Measurements from ENCODE around the gene FNTB. TPM values are rescaled to one million over a fixed set of nuclear protein-coding genes. Genes with fewer than 3 reads are reported as not detected.

FNTB gene
- polyA plus RNA-seq, 3 donors from 2014 or later = 1.0 to 5.2 (median 1.6) TPM

- Mint-ChIP-seq H3K27ac (no peak overlapping the region), H3K4me1 (peaks cover 9 to 12% of the 10 kb centered on the region in 2 donors), H3K27me3 (ENCODE audit: low read depth in 3 of 3) (peaks cover 4 to 14% (median 4%) of the 10 kb centered on the region in 3 donors), H3K9me3 (no peaks in the 10 kb centered on the region), H3K36me3 (no peaks in the 10 kb centered on the region), H3K4me3 (no peak overlapping the region)
- no peak for DNase-seq
Measured at GRCh38 chr14:64973826-64974225, 12.9 kb upstream of the FNTB start.

GRCh38 chr14:64974563-64974962 lies 12.1 kb upstream of the FNTB start:
- Mint-ChIP-seq H3K27ac (no peak overlapping the region), H3K4me3 (peak overlapping the region in 1 of 5 donors; percentile 45), H3K4me1 (peaks cover 9 to 12% of the 10 kb centered on the region in 2 donors), H3K36me3 (no peaks in the 10 kb centered on the region), H3K9me3 (no peaks in the 10 kb centered on the region), H3K27me3 (ENCODE audit: low read depth in 3 of 3) (peaks cover 4 to 17% (median 4%) of the 10 kb centered on the region in 3 donors)
- DNase-seq = no peak

DNA sequence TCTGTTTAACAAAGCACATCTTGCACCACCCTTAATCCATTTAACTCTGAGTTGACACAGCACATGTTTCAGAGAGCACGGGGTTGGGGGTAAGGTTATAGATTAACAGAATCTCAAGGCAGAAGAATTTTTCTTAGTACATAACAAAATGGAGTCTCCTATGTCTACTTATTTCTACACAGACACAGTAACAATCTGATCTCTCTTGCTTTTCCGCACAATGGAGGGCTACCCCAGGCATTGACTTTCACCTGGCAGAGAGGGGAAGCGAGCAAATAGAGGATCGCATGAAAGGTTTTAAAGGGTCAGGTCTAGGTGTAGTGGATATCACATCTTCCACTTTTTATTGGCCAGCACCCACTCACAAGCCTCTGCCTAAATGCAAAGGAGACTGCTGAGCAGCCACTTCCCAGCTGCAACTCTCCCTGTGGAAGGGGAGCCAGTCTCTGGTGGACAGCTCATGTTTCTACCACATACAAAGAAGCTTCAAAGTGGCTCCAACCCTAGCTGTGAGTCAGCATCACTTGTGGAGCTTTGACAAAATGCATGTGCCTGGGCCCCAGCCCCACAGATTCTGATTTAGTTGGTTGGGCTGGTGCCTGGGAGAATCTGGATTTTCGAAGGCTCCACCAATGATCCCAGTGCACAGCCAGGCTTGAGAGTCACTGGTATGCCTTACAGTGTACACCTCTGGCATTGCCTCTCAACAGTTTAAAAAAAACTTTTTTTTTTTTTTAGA lies 7.2 kb upstream of the FNTB start:
- no peak overlapping the region for H3K27ac Mint-ChIP-seq
- no peak overlapping the region for H3K4me3 Mint-ChIP-seq
- peaks cover 7 to 17% of the 10 kb centered on the region in 2 donors for H3K4me1 Mint-ChIP-seq
- H3K36me3 Mint-ChIP-seq = no peaks in the 10 kb centered on the region
- H3K9me3 Mint-ChIP-seq = no peaks in the 10 kb centered on the region
- no peak for DNase-seq
- H3K27me3 Mint-ChIP-seq (ENCODE audit: low read depth in 3 of 3) = peaks cover 2 to 7% (median 5%) of the 10 kb centered on the region in 3 donors

DNA sequence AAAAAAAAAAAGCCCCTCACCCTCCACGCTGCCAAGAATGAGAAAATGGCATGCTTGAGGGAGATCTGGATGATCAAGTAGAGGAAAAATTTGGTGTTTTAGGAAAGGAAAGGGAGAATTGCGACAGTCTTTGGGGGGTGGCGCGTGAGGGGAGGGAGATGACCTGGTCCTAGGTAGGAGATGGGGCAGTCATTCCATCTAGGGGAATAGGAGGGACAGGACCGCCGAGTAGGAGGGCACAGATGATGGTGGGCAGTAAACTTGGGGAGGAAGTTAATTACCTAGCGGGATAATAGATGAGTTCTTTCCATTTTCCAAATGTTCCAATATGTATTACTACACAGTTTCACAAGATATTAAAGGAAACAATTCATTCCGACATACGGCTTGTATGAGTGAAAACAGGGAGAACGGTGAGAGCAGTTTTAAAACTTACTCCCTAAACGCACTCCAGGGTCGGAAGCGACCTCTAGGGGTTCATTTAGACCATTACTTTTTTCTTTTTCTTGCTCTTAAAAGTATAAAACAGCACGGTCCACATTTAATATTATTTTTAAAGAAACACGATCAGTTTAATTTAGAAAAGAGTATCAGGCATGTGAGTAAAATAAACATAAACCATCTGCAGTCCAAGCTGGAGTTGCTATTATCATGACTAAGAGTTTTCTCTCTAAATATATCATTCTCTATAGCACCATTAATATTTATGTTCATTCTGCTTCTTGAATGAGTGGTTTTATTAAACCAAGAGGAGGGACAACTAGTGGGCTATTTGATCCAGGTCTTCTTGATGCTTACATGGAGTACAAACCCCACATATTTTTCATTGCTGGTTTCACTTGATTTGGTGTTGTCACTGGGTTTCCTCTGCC lies 3.0 kb upstream of the FNTB start:
- Mint-ChIP-seq H3K4me1 (peaks cover 25 to 41% of the 10 kb centered on the region in 2 donors), H3K27ac (peak overlapping the region in 2 of 6 donors; percentile 32 to 63), H3K36me3 (no peaks in the 10 kb centered on the region), H3K27me3 (ENCODE audit: low read depth in 3 of 3) (peaks cover 2 to 8% (median 7%) of the 10 kb centered on the region in 3 donors), H3K9me3 (no peaks in the 10 kb centered on the region), H3K4me3 (peak overlapping the region; percentile 7 to 73 (median 46))
- DNase-seq = peak; percentile 47 to 58 (median 50)

DNA sequence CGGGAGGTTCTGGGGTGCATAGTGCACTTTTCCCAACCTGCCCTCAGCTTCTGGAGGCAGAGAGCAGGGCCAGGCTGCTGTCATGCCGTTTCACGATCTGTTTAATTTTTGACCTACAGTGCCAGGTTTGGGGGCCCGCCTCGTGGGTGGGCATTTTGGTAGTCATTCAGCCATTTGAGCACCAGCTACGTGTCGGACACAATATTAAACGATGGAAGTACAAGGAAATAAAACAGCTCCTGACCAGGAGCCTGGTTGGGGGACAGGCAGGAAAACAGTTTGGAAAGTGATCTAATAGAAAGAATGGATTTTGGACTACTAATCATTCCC lies 708 bp downstream of the FNTB start:
- H3K27ac Mint-ChIP-seq = peak overlapping the region; percentile 85 to 97 (median 96)
- peaks cover 45 to 57% of the 10 kb centered on the region in 2 donors for H3K4me1 Mint-ChIP-seq
- no peaks in the 10 kb centered on the region for H3K36me3 Mint-ChIP-seq
- DNase-seq = no peak
- H3K9me3 Mint-ChIP-seq = no peaks in the 10 kb centered on the region
- H3K27me3 Mint-ChIP-seq (ENCODE audit: low read depth in 3 of 3) = peaks cover 2 to 8% (median 4%) of the 10 kb centered on the region in 3 donors
- peak overlapping the region; percentile 92 to 100 (median 97) for H3K4me3 Mint-ChIP-seq

GRCh38 chr14:64990296-64990695 lies 3.6 kb downstream of the FNTB start:
- peak overlapping the region; percentile 4 to 80 (median 66) for H3K27ac Mint-ChIP-seq
- DNase-seq = peak in 1 of 3 donors; percentile 7
- peaks cover 2 to 4% (median 3%) of the 10 kb centered on the region in 3 donors for H3K27me3 Mint-ChIP-seq (ENCODE audit: low read depth in 3 of 3)
- H3K4me3 Mint-ChIP-seq = peak overlapping the region in 3 of 5 donors; percentile 33 to 53 (median 47)
- no peaks in the 10 kb centered on the region for H3K36me3 Mint-ChIP-seq
- peaks cover 39 to 46% of the 10 kb centered on the region in 2 donors for H3K4me1 Mint-ChIP-seq
- H3K9me3 Mint-ChIP-seq = no peaks in the 10 kb centered on the region

DNA sequence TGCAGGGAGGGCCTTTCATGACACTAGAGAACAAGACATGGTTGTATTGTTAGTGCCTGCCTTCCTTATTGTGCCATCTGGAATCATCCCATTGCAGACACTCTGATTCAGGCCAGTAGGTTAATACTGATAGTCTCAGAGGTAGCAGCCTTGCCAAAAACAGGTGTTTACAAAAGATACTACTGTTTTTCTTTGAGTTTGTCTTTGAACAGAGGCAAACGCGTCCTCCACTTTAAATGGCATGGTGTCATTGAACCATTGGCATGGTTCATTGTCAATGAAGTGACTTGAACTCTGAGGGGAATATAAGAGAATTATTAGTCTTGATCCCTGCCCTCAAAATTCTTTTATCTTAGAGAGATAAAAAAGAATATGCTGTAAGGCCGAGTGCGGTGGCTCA lies 4.2 kb downstream of the FNTB start:
- peaks cover 2 to 4% (median 3%) of the 10 kb centered on the region in 3 donors for H3K27me3 Mint-ChIP-seq (ENCODE audit: low read depth in 3 of 3)
- H3K9me3 Mint-ChIP-seq = no peaks in the 10 kb centered on the region
- H3K4me1 Mint-ChIP-seq = peaks cover 38 to 46% of the 10 kb centered on the region in 2 donors
- no peak overlapping the region for H3K4me3 Mint-ChIP-seq
- H3K36me3 Mint-ChIP-seq = no peaks in the 10 kb centered on the region
- DNase-seq = no peak
- peak overlapping the region in 2 of 6 donors; percentile 65 to 67 for H3K27ac Mint-ChIP-seq

- Mint-ChIP-seq H3K27me3 (ENCODE audit: low read depth in 3 of 3) (no peaks in the 10 kb centered on the region), H3K36me3 (no peaks in the 10 kb centered on the region), H3K4me3 (no peak overlapping the region), H3K4me1 (peaks cover 24 to 32% of the 10 kb centered on the region in 2 donors), H3K27ac (peak overlapping the region in 3 of 6 donors; percentile 33 to 73 (median 50)), H3K9me3 (no peaks in the 10 kb centered on the region)
- no peak for DNase-seq
Measured at GRCh38 chr14:64992328-64992885, 5.7 kb downstream of the FNTB start.

GRCh38 chr14:64993266-64993930 lies 6.7 kb downstream of the FNTB start:
- no peak overlapping the region for H3K27ac Mint-ChIP-seq
- DNase-seq = no peak
- peaks cover 22 to 25% of the 10 kb centered on the region in 2 donors for H3K4me1 Mint-ChIP-seq
- no peaks in the 10 kb centered on the region for H3K9me3 Mint-ChIP-seq
- H3K4me3 Mint-ChIP-seq = no peak overlapping the region
- no peaks in the 10 kb centered on the region for H3K36me3 Mint-ChIP-seq
- H3K27me3 Mint-ChIP-seq (ENCODE audit: low read depth in 3 of 3) = no peaks in the 10 kb centered on the region

- H3K27me3 Mint-ChIP-seq (ENCODE audit: low read depth in 3 of 3) = no peaks in the 10 kb centered on the region
- no peak overlapping the region for H3K4me3 Mint-ChIP-seq
- H3K9me3 Mint-ChIP-seq = no peaks in the 10 kb centered on the region
- no peak for DNase-seq
- H3K27ac Mint-ChIP-seq = no peak overlapping the region
- H3K36me3 Mint-ChIP-seq = no peaks in the 10 kb centered on the region
- peaks cover 17% of the 10 kb centered on the region in 2 donors for H3K4me1 Mint-ChIP-seq
Measured at GRCh38 chr14:64994540-64994939, 7.8 kb downstream of the FNTB start.

DNA sequence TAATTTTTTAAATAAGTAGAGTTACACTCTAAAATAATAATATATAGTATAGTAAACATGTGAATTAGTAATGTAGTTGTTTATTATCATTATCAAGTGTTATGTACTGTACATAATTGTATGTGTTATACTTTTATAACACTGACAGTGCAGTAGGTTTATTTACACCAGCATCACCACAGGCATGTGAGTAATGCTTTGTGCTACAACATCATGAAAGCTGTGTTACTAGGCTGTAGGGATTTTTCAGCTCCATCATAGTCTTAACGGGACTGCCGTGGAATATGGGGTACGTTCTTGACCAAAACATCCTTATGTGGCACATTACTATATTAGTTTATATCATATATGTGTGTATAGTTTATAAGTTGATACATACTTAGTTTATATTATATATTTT lies 8.6 kb downstream of the FNTB start:
- Mint-ChIP-seq H3K4me3 (no peak overlapping the region), H3K4me1 (peaks cover 9 to 10% of the 10 kb centered on the region in 2 donors), H3K36me3 (no peaks in the 10 kb centered on the region), H3K27me3 (ENCODE audit: low read depth in 3 of 3) (no peaks in the 10 kb centered on the region), H3K9me3 (no peaks in the 10 kb centered on the region), H3K27ac (no peak overlapping the region)
- DNase-seq = no peak

DNA sequence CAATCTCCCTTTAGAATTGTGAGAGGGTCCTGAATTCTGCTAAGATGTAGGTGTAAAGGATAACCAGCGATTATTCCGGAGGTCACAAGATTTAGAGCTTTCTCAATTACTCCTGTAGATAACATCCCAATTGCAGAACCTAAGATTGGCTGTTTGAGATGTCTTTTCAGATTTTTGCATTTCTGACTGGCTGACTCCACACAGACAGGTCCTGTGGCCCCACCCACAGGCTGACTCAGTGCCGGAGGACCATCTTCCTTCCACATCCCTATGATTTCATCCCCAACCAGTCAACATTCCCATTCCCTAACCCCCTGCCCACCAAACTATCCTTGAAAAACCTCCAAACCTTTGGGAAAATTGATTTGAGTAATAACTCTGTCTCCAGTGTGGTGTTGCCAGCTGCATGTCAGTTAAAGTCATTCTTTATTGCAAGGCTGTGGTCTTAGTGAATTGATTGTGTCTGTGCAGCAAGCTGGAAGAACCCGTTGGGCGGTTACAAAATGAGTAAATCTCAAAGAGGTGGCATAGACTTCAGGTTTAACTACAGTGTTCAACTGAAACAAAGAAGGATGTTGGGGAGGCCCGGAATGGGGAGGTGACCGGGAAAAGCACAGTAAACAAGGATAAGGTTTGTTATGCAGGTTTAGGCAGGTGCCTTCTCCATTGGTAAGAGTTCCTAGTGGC lies 10.6 kb downstream of the FNTB start:
- Mint-ChIP-seq H3K27me3 (ENCODE audit: low read depth in 3 of 3) (no peaks in the 10 kb centered on the region), H3K4me3 (peak overlapping the region in 1 of 5 donors; percentile 78), H3K27ac (no peak overlapping the region), H3K36me3 (no peaks in the 10 kb centered on the region), H3K9me3 (no peaks in the 10 kb centered on the region), H3K4me1 (peaks cover 1 to 4% of the 10 kb centered on the region in 2 donors)
- DNase-seq = no peak

DNA sequence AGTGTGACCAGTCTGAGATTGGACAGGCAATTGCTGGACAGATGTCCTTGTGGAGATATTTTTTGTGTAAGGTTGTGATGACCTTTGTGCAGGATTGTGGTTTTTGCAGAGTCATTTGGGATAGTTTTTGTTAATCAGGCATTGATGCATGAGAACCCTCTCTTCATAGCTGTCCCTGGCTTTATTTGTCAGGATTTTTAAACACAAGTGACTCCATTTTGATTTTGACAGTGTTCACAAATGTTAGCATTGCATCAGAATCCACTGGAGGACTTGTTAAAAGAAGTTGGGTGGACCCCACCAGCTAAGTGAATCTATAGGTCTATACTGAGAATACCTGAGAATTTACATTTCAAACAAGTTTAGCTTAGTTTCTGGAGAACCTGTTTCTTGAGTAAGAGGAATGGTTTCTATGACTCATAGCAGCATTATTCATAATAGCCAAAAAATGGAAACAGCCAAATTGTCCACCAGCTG lies 11.8 kb downstream of the FNTB start:
- H3K27me3 Mint-ChIP-seq (ENCODE audit: low read depth in 3 of 3) = no peaks in the 10 kb centered on the region
- H3K4me1 Mint-ChIP-seq = peaks cover 0 to under 1% of the 10 kb centered on the region in 2 donors
- no peak overlapping the region for H3K27ac Mint-ChIP-seq
- DNase-seq = no peak
- peaks cover 0 to 6% (median 0%) of the 10 kb centered on the region in 3 donors for H3K36me3 Mint-ChIP-seq
- no peak overlapping the region for H3K4me3 Mint-ChIP-seq
- H3K9me3 Mint-ChIP-seq = no peaks in the 10 kb centered on the region

Measured in immature natural killer cell (primary cell).